Effector memory CD4-positive, alpha-beta T cell (primary cell): ENCODE data around the gene BRI3.
"Not testable (repeated sequence)": the region's sequence is repeated elsewhere in the genome, so short reads cannot be mapped to it uniquely, and the experiment has no call there.

Experiments used
- DNase-seq, 3 donors: peaks; one replicate each; pipeline ENCODE4 v3.0.0-alpha.2; 2020
- H3K27ac ChIP-seq: 2 replicates; pipeline ENCODE4 v1.7.0; 2013; ENCODE audit warnings: mild to moderate bottlenecking, low read length, moderate library complexity; ENCODE audit not compliant: insufficient read depth, poor library complexity, severe bottlenecking
- H3K27me3 ChIP-seq: replicated peaks from 2 replicates; pipeline ENCODE4 v1.7.0; 2013; ENCODE audit warnings: mild to moderate bottlenecking, low read length; ENCODE audit not compliant: insufficient read depth, control insufficient read depth, poor library complexity, severe bottlenecking
- H3K36me3 ChIP-seq: 2 replicates; pipeline ENCODE4 v1.7.0; 2013; ENCODE audit warnings: mild to moderate bottlenecking, low read length, moderate library complexity; ENCODE audit not compliant: control insufficient read depth, insufficient read depth
- H3K4me1 ChIP-seq: 2 replicates; pipeline ENCODE4 v1.7.0; 2013; ENCODE audit warnings: low read length, mild to moderate bottlenecking; ENCODE audit not compliant: control insufficient read depth, insufficient read depth, poor library complexity, severe bottlenecking
- H3K4me3 ChIP-seq: 2 replicates; pipeline ENCODE4 v1.7.0; 2013; ENCODE audit warnings: low read length, low read depth, mild to moderate bottlenecking; ENCODE audit not compliant: insufficient read depth, poor library complexity, severe bottlenecking
- H3K9me3 ChIP-seq: 2 replicates; pipeline ENCODE4 v1.7.0; 2013; ENCODE audit warnings: mild to moderate bottlenecking, low read length, moderate library complexity; ENCODE audit not compliant: control insufficient read depth

BRI3 gene

GRCh38 chr7:98309566-98309965 is 28.1 kb downstream of the BRI3 start:
- Histone ChIP-seq H3K36me3 (no peaks in the 10 kb centered on the region), H3K27ac (no peak overlapping the region), H3K4me3 (no peak overlapping the region), H3K4me1 (no peaks in the 10 kb centered on the region), H3K27me3 (no peaks in the 10 kb centered on the region), H3K9me3 (no peaks in the 10 kb centered on the region)
- DNase-seq, result no peak

- no peak overlapping the region for H3K27ac ChIP-seq
- H3K27me3 ChIP-seq, result no peaks in the 10 kb centered on the region
- no peaks in the 10 kb centered on the region for H3K4me1 ChIP-seq
- no peaks in the 10 kb centered on the region for H3K36me3 ChIP-seq
- H3K4me3 ChIP-seq, result no peak overlapping the region
- no peaks in the 10 kb centered on the region for H3K9me3 ChIP-seq
- no peak for DNase-seq
Observed at GRCh38 chr7:98312201-98312600, 30.7 kb downstream of the BRI3 start.

- no peaks in the 10 kb centered on the region for H3K36me3 ChIP-seq
- H3K4me3 ChIP-seq, result no peak overlapping the region
- no peaks in the 10 kb centered on the region for H3K4me1 ChIP-seq
- no peak for DNase-seq
- H3K9me3 ChIP-seq, result no peaks in the 10 kb centered on the region
- no peaks in the 10 kb centered on the region for H3K27me3 ChIP-seq
- no peak overlapping the region for H3K27ac ChIP-seq
Observed at GRCh38 chr7:98314469-98314868, 33.0 kb downstream of the BRI3 start.

- no peaks in the 10 kb centered on the region for H3K36me3 ChIP-seq
- DNase-seq, result no peak
- no peaks in the 10 kb centered on the region for H3K27me3 ChIP-seq
Observed at GRCh38 chr7:98315318-98315993, 34.0 kb downstream of the BRI3 start.

GRCh38 chr7:98315994-98316527 is 34.6 kb downstream of the BRI3 start:
- not testable (repeated sequence) for H3K36me3 ChIP-seq, H3K27ac ChIP-seq, H3K4me3 ChIP-seq, DNase-seq, H3K4me1 ChIP-seq, H3K9me3 ChIP-seq, H3K27me3 ChIP-seq

More at GRCh38 chr7:98315318-98315993, 34.0 kb downstream of the BRI3 start:
- Histone ChIP-seq H3K4me3 (no peak overlapping the region), H3K9me3 (no peaks in the 10 kb centered on the region), H3K4me1 (no peaks in the 10 kb centered on the region), H3K27ac (no peak overlapping the region)

GRCh38 chr7:98317366-98318040 is 36.0 kb downstream of the BRI3 start:
- H3K27me3 ChIP-seq, result no peaks in the 10 kb centered on the region
- no peaks in the 10 kb centered on the region for H3K9me3 ChIP-seq
- H3K4me3 ChIP-seq, result no peak overlapping the region
- H3K36me3 ChIP-seq, result no peaks in the 10 kb centered on the region
- no peaks in the 10 kb centered on the region for H3K4me1 ChIP-seq
- no peak for DNase-seq
- no peak overlapping the region for H3K27ac ChIP-seq

- no peaks in the 10 kb centered on the region for H3K36me3 ChIP-seq
- no peaks in the 10 kb centered on the region for H3K9me3 ChIP-seq
- H3K4me1 ChIP-seq, result no peaks in the 10 kb centered on the region
- DNase-seq, result no peak
- no peak overlapping the region for H3K4me3 ChIP-seq
- no peak overlapping the region for H3K27ac ChIP-seq
- H3K27me3 ChIP-seq, result no peaks in the 10 kb centered on the region
Observed at GRCh38 chr7:98319176-98319575, 37.7 kb downstream of the BRI3 start.

GRCh38 chr7:98321301-98321700 is 39.8 kb downstream of the BRI3 start:
- Histone ChIP-seq H3K36me3 (no peaks in the 10 kb centered on the region), H3K9me3 (no peaks in the 10 kb centered on the region), H3K27me3 (no peaks in the 10 kb centered on the region), H3K27ac (no peak overlapping the region), H3K4me3 (no peak overlapping the region), H3K4me1 (no peaks in the 10 kb centered on the region)
- DNase-seq, result no peak

GRCh38 chr7:98322331-98323270 is 41.1 kb downstream of the BRI3 start:
- H3K36me3 ChIP-seq, result no peaks in the 10 kb centered on the region
- H3K27me3 ChIP-seq, result no peaks in the 10 kb centered on the region
- H3K9me3 ChIP-seq, result no peaks in the 10 kb centered on the region
- no peak overlapping the region for H3K4me3 ChIP-seq
- H3K27ac ChIP-seq, result no peak overlapping the region
- H3K4me1 ChIP-seq, result no peaks in the 10 kb centered on the region
- DNase-seq, result no peak
